ENCODE data around the gene MAML2. TPM values are rescaled to one million over a fixed set of nuclear protein-coding genes. Genes with fewer than 3 reads are reported as not detected.
A peak's percentile ranks its signal among the peaks of the same experiment; 100 is the strongest.

MAML2 gene
- total RNA-seq, 2 experiments from 2014 or later: 23.9 to 37.1 TPM

DNA sequence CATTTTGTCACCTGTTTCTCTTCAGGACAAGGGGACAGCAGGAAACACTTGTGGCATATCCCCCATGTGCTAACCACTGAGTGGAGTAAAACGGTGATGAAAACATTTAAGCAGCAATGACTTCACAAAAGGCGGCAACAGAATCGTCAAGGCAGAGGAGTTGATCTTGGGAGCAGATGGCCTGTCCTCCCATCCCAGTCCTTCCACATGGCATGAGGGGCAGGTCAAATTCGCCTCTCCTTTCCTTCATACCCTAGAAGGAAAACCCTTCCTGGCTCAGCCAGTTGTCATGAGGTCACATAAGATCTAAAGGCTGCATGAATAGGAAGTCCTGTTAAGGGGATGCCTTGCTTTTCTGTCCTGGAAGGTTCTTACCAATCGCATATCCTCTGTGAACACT, 169.1 kb downstream of the MAML2 start:
- ATAC-seq (no peak), DNase-seq (no peak)
- Mint-ChIP-seq H3K4me1 (peaks cover 83% of the 10 kb centered on the region), H3K27ac (peak overlapping the region; percentile 85), H3K27me3 (no peaks in the 10 kb centered on the region), H3K36me3 (ENCODE audit: low read depth) (peaks cover 57% of the 10 kb centered on the region), H3K9me3 (ENCODE audit: low read depth) (no peaks in the 10 kb centered on the region), H3K4me3 (no peak overlapping the region)
- intact Hi-C loops (cut with DNase I, micrococcal nuclease): no loop called here
- ChIA-PET POLR2A (no interaction called here), CTCF (no interaction called here)

DNA sequence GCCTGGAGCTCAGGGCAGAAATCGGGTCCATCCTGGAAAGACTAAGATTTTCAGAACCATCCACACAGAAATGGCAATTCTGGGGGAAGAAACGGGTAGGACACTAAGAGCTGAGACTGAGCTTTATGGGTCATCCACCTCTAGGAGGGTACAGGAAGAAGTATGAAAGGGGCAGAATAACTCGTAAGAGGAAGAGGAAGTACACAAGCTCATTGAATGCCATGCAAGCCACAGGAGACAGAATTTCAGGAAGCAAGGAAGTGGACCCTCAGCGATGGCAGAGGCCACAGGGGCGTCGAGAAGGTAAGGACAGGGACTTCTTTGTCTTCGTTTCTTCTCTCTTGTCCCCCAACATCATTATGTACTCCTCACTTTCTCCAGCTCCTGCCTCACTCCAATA, 169.6 kb downstream of the MAML2 start:
- ATAC-seq: no peak
- POLR2A ChIA-PET: no interaction called here
- DNase-seq: no peak
- H3K4me3 Mint-ChIP-seq: no peak overlapping the region
- H3K36me3 Mint-ChIP-seq (ENCODE audit: low read depth): peaks cover 57% of the 10 kb centered on the region
- intact Hi-C loops (cut with DNase I, micrococcal nuclease): no loop called here
- peaks cover 83% of the 10 kb centered on the region for H3K4me1 Mint-ChIP-seq
- H3K27me3 Mint-ChIP-seq: no peaks in the 10 kb centered on the region
- peak overlapping the region; percentile 85 for H3K27ac Mint-ChIP-seq
- CTCF ChIA-PET: interaction anchor here (0.7 to 1.6 kb wide), 3 partner anchors 11 to 17 kb away, joined by 3 read pairs; no protein-coding TSS in a partner anchor
- H3K9me3 Mint-ChIP-seq (ENCODE audit: low read depth): no peaks in the 10 kb centered on the region

DNA sequence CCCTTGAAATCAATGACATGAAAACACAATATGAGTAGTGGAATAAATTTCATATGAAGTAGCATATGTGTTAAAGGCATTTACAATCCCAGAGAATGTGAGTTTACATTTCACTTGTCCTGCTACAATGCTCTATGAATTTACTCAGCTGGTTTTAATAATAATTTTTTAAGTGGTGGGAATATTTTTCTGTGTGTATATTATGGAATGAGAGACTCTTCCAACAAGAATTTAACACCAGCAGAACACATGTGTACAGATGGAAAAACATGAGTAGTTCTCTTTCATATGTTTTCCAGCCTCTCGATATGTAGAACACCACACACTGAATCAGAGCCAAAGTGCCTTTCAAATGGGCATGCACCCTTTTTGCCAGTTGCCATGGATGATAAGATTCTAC, 170.4 kb downstream of the MAML2 start:
- Mint-ChIP-seq H3K4me1 (peaks cover 82% of the 10 kb centered on the region), H3K9me3 (ENCODE audit: low read depth) (no peaks in the 10 kb centered on the region), H3K4me3 (no peak overlapping the region), H3K27me3 (no peaks in the 10 kb centered on the region), H3K27ac (peak overlapping the region; percentile 85), H3K36me3 (ENCODE audit: low read depth) (peaks cover 54% of the 10 kb centered on the region)
- intact Hi-C loops (cut with DNase I, micrococcal nuclease): no loop called here
- no peak for DNase-seq
- ChIA-PET POLR2A (no interaction called here), CTCF (interaction anchor here (1.2 to 1.6 kb wide), 2 partner anchors 14 to 18 kb away, joined by 3 read pairs; no protein-coding TSS in a partner anchor)
- ATAC-seq: no peak

DNA sequence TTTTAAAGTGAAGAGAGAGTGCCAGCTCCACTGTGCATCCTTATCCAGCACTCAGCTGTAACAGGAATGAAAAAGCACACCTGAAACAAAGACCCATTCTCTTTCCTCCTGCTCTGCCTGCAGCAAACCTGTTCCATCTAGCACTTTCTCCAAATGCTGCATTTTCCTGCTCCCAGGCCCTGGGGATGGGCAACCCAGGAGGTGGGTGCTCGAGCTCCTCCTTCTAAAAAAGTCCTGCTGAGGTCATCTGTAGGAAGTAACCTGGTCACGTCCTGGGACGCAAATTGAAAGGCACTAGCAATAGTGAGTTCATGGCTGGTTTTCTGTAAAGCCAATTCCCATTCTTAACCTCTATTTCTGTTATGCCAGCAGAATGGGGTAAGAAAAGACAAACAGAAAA, 173.7 kb downstream of the MAML2 start:
- ChIA-PET CTCF (interaction anchor here (0.6 to 1.3 kb wide), 5 partner anchors 11 to 174 kb away, joined by 3 to 7 read pairs (median 4); partner anchors contain the start of gene MAML2), POLR2A (no interaction called here)
- DNase-seq: no peak
- no peaks in the 10 kb centered on the region for H3K9me3 Mint-ChIP-seq (ENCODE audit: low read depth)
- H3K27ac Mint-ChIP-seq: peak overlapping the region; percentile 79
- H3K27me3 Mint-ChIP-seq: no peaks in the 10 kb centered on the region
- H3K36me3 Mint-ChIP-seq (ENCODE audit: low read depth): peaks cover 39% of the 10 kb centered on the region
- no peak overlapping the region for H3K4me3 Mint-ChIP-seq
- peaks cover 84% of the 10 kb centered on the region for H3K4me1 Mint-ChIP-seq
- intact Hi-C loops (cut with DNase I, micrococcal nuclease): loop anchor here in 1 of 2 experiments (2.0 kb wide), 1 partner anchor 20 kb away; no protein-coding TSS in a partner anchor
- no peak for ATAC-seq

DNA sequence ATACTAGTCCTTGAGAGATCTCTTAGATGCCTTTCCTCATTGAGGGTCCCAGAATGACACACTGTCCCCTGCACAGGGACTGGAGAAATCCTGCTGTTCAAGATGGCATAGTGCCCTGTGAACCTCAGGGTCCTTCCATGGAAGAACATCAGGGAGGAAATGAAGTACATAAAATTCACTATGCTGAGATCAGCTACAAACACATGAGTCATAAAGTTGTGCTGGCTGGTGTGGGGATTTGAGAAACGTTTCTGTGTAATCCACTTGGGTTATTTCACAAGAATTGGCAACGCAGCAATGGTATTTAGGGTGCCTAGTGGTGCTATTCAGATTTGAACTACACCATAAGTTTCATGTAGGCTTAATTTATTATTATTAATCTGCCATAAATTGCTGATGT, 174.4 kb downstream of the MAML2 start:
- no peak overlapping the region for H3K4me3 Mint-ChIP-seq
- H3K4me1 Mint-ChIP-seq: peaks cover 77% of the 10 kb centered on the region
- ChIA-PET CTCF (interaction anchor here (0.7 to 1.3 kb wide), 4 partner anchors 11 to 174 kb away, joined by 3 to 7 read pairs (median 4); partner anchors contain the start of gene MAML2), POLR2A (no interaction called here)
- no peaks in the 10 kb centered on the region for H3K27me3 Mint-ChIP-seq
- ATAC-seq (peak; percentile 88), DNase-seq (peak; percentile 51)
- peak overlapping the region; percentile 79 for H3K27ac Mint-ChIP-seq
- no peaks in the 10 kb centered on the region for H3K9me3 Mint-ChIP-seq (ENCODE audit: low read depth)
- peaks cover 33% of the 10 kb centered on the region for H3K36me3 Mint-ChIP-seq (ENCODE audit: low read depth)
- intact Hi-C loops (cut with DNase I, micrococcal nuclease): loop anchor here in 1 of 2 experiments (2.0 kb wide), 1 partner anchor 20 kb away; no protein-coding TSS in a partner anchor

DNA sequence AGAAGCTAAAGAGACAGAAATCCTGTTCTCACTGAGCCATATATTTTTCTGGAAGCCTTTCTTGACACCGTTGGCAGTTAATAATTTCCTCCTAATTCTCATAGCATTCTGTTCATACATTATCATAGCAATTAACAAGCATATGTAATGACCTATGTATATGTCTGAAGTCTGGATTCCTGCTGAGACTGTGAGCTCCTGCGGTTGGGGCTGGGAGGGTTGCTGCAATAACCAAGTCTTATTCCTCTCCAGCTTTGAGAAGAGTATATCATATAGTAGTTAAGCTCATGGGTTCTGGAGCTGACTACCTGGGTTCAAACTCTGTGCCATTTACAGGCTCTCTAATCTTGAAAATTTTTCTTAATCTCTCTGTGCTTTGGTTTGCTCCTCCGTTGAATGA, 175.2 kb downstream of the MAML2 start:
- no peak for DNase-seq
- Mint-ChIP-seq H3K9me3 (ENCODE audit: low read depth) (no peaks in the 10 kb centered on the region), H3K27me3 (no peaks in the 10 kb centered on the region), H3K36me3 (ENCODE audit: low read depth) (peaks cover 31% of the 10 kb centered on the region), H3K4me3 (no peak overlapping the region), H3K4me1 (peaks cover 73% of the 10 kb centered on the region), H3K27ac (peak overlapping the region; percentile 59)
- POLR2A ChIA-PET: no interaction called here
- CTCF ChIA-PET: interaction anchor here (1.0 to 1.6 kb wide), 3 partner anchors 12 to 226 kb away, joined by 3 to 5 read pairs (median 3); no protein-coding TSS in a partner anchor
- ATAC-seq: no peak
- intact Hi-C loops (cut with DNase I, micrococcal nuclease): loop anchor here in 1 of 2 experiments (2.0 kb wide), 1 partner anchor 21 kb away; no protein-coding TSS in a partner anchor

DNA sequence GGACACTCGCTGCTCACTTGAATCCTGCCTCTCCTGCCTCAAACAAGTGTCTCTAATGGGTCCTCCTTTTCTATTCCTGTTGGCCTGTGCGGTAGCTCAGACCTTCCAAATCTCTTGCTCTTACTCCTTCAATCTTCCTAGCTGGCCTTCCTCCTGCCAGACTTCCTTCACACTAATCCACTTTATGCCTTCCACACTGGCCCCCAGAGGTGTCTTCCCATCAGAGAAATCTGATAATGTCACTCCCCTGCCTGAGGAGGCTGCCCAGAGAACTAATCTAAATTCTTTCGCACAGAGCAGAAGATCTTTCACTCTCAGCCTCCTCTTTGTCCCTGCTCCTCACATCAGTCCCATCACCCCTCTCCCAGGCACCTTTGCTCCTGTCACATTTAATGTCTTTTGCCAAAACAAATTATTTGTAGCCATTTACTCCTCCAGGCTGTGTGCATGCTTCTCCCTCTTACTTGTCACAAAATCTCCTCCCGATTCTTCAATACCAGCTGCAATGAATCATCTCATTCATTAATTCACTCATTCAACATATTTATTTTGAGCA, 175.7 kb downstream of the MAML2 start:
- Mint-ChIP-seq H3K4me1 (peaks cover 69% of the 10 kb centered on the region), H3K27me3 (no peaks in the 10 kb centered on the region), H3K4me3 (no peak overlapping the region), H3K27ac (peak overlapping the region; percentile 59), H3K36me3 (ENCODE audit: low read depth) (peaks cover 27% of the 10 kb centered on the region), H3K9me3 (ENCODE audit: low read depth) (no peaks in the 10 kb centered on the region)
- no peak for ATAC-seq
- DNase-seq: no peak
- intact Hi-C loops (cut with DNase I, micrococcal nuclease): no loop called here
- ChIA-PET CTCF (interaction anchor here (1.0 to 1.6 kb wide), 4 partner anchors 11 to 226 kb away, joined by 3 to 5 read pairs (median 4); no protein-coding TSS in a partner anchor), POLR2A (no interaction called here)

DNA sequence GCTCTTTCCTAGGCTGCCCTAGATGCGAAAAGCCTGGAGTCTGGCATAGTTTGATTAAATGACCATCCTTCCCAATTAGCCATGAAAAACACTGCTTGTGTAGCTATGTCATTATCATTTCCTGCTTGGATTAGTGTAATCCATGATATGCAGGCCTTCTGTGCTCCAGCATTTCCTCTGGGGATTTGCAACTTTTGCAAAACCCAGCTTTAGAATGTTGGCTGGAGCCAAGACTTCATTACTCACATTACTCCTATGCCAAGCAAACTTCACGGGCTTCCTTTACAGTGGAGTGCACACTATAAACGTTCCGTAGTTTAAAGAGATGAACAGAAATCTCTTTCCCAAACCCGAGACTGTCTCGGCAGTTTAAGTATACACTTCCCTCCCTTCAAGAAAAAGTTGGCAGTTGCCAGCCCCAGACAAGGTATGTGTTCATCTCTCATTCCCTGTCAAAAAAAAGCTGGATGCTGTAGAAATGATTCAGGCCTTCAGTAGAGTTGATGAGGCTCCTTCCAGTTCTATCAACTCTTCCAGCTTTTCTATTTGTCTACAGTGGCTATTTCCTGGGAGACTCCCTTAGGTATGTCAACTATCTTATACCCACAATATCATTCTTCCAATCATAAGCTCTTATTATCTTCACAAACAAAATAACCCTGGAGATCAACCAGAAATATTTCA, 180.0 kb downstream of the MAML2 start:
- peaks cover 52% of the 10 kb centered on the region for H3K4me1 Mint-ChIP-seq

DNA sequence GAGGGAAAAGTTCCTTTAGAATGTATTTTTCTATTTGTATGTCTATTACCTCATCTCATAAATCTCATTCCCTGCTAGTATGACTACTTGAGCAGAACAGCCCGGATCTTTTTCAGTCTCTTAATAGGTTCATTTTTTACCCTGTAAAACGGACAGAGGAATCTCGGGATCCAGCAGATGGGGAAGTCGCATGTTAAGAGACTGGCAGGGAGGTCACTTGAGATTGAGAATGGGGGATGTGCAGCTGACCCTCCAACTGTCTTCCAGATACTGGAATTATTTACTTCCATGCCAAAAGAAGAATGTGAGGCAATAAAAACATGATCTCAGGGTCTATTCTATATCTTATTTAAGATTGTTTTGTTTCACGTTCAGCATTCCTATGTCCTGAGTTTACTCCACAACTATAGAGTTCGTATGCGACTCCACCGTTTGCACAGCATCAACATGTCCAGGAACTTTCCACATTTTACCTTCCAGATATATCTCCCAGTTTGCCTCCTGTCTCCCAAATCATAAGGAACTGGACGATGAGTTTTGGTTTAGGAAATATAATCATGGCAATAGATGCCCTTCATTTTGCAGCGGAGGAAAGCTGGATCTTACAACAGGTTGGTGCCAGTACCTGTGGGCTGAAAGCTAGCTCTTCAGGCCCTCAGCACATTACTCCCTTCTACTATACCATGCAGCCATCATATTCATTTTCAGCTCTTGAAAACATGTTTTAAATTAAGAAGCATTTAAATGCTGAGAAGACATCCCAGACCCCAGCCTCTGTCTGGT, 181.5 kb downstream of the MAML2 start:
- H3K27ac Mint-ChIP-seq: no peak overlapping the region
- H3K27me3 Mint-ChIP-seq: no peaks in the 10 kb centered on the region
- peaks cover 21% of the 10 kb centered on the region for H3K36me3 Mint-ChIP-seq (ENCODE audit: low read depth)
- no peaks in the 10 kb centered on the region for H3K9me3 Mint-ChIP-seq (ENCODE audit: low read depth)
- ChIA-PET CTCF (no interaction called here), POLR2A (no interaction called here)
- ATAC-seq (no peak), DNase-seq (no peak)
- H3K4me1 Mint-ChIP-seq: peaks cover 52% of the 10 kb centered on the region
- H3K4me3 Mint-ChIP-seq: no peak overlapping the region
- intact Hi-C loops (cut with DNase I, micrococcal nuclease): no loop called here

More for the DNA sequence above, 180.0 kb downstream of the MAML2 start:
- Mint-ChIP-seq H3K27me3 (no peaks in the 10 kb centered on the region), H3K27ac (peak overlapping the region; percentile 40), H3K9me3 (ENCODE audit: low read depth) (no peaks in the 10 kb centered on the region), H3K4me3 (no peak overlapping the region), H3K36me3 (ENCODE audit: low read depth) (peaks cover 19% of the 10 kb centered on the region)
- POLR2A ChIA-PET: no interaction called here
- intact Hi-C loops (cut with DNase I, micrococcal nuclease): no loop called here
- CTCF ChIA-PET: interaction anchor here (0.8 to 0.9 kb wide), 3 partner anchors 10 to 180 kb away, joined by 3 to 5 read pairs (median 3); partner anchors contain the start of gene MAML2
- DNase-seq (no peak), ATAC-seq (no peak)

DNA sequence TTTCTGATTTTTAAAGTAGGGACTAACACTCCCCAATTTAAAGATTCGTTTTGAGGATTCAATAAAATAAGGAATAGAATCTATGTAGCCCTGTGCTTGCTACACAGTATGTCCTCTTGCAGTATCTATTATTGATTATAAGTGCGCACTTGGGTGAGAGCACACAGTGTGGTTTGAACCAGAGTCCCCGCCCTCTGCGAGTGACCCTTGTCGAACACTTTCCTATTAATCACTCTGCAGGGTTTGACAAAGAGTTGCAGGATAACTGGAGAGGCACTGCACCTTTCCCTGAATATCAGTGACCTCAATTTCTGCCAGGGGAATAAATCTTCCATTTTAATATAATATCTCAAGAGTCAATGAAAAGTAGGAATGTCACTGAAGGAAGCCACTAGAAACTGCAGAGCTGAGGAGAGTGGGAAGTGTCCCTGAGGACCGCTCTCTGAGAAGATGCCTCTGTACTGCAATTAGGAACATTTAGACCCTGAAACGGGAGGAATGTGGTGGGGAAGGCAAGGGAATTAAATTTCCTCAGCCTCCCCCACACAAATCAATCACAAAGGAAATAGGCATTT, 182.2 kb downstream of the MAML2 start:
- no peak overlapping the region for H3K27ac Mint-ChIP-seq
- intact Hi-C loops (cut with DNase I, micrococcal nuclease): no loop called here

DNA sequence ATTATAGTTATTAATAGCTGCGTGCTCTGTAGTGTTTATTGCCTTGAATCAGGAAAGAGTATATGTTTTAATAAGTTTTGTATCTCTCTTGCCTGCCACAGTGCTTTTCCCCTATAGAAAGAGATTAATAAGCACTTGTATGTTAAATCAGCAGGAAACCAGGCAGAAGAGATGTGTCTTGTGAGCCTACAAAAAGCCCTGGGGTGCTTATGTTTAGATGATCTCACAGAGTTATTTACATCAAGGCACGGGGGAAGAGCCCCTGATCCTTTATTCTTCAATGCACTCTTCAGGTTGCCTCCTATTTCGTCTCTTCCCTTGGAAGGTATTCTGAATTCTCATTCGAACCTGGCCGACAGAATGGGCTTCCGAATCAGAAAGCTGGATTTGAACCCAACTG, 183.0 kb downstream of the MAML2 start:
- POLR2A ChIA-PET: interaction anchor here (0.7 kb wide), 1 partner anchor 29 kb away, joined by 5 read pairs; no protein-coding TSS in a partner anchor
- H3K27ac Mint-ChIP-seq: no peak overlapping the region

More for the DNA sequence above, 182.2 kb downstream of the MAML2 start:
- CTCF ChIA-PET: no interaction called here
- no peaks in the 10 kb centered on the region for H3K9me3 Mint-ChIP-seq (ENCODE audit: low read depth)
- peaks cover 24% of the 10 kb centered on the region for H3K36me3 Mint-ChIP-seq (ENCODE audit: low read depth)
- peaks cover 52% of the 10 kb centered on the region for H3K4me1 Mint-ChIP-seq
- POLR2A ChIA-PET: no interaction called here
- ATAC-seq (no peak), DNase-seq (no peak)
- H3K4me3 Mint-ChIP-seq: no peak overlapping the region
- H3K27me3 Mint-ChIP-seq: no peaks in the 10 kb centered on the region

More for the DNA sequence above, 183.0 kb downstream of the MAML2 start:
- Mint-ChIP-seq H3K4me1 (peaks cover 53% of the 10 kb centered on the region), H3K4me3 (no peak overlapping the region), H3K27me3 (no peaks in the 10 kb centered on the region), H3K36me3 (ENCODE audit: low read depth) (peaks cover 26% of the 10 kb centered on the region), H3K9me3 (ENCODE audit: low read depth) (no peaks in the 10 kb centered on the region)
- intact Hi-C loops (cut with DNase I, micrococcal nuclease): no loop called here
- ATAC-seq (no peak), DNase-seq (no peak)
- CTCF ChIA-PET: no interaction called here

Measured in activated CD4-positive, alpha-beta T cell treated with anti-CD3 and anti-CD28 coated beads for 36 hours (primary cell).